GM18861 (cell line): ENCODE results near the gene ZNF230.

Experiments used
- ATAC-seq: cut with Tn5 transposase; IDR thresholded peaks from one replicate; pipeline ENCODE4 v1.9.1; 2021; ENCODE audit not compliant: unreplicated experiment

The ZNF230 gene

DNA sequence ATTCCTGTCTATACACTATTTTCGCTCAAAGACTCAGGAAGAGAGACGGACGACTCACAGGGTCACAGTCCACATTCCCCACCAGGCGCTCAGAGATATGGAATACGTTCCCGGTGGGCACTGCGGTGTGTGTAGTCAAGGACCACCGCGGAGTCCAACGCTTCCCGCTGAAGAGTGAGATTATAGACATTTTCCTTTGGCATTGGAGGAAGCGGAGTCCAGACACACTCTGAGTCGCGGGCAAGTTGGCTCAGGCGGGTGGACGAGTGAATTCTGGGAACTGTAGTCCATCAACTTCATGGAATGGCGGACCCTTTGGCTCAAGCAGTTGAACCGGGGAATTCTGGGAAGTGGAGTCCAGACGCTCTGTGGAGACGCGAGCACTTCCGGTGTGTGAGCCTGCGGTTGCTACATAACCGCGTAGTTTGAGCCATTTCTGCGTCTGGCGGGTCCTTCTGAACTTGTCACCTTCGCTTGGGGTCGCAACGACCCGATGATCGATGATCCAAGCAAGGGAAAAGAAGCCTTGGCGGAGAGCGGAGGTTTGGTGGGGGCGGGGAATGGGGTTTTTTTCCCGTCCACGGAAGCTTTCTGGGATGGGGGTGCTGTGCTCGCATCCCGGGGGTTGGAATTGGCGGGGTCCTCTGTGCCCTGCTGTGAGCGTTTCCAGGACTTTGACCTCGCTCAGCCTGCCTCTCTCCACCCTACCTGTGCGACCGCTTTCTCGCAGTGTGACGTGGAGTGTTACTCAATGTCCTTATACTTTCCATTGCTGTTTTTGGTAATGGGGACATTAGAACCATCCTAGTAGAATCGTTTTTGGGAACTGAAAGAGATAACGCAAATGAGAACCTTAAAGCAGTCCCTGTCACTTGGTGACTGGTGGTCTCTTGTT lies at the start of gene ZNF230:
TSS of gene ZNF230 (plus strand) at position 392 of the 895 bp plus-strand sequence. CDS start 4,122 bp downstream, outside the sequence.
- ATAC-seq: peak; percentile 83

- ATAC-seq: no peak
Measured at GRCh38 chr19:43956827-43957226, 45.9 kb upstream of the ZNF230 start.

- ATAC-seq: no peak
Measured at GRCh38 chr19:43957891-43958290, 44.9 kb upstream of the ZNF230 start.

- no peak for ATAC-seq
Measured at GRCh38 chr19:43960411-43960810, 42.3 kb upstream of the ZNF230 start.

GRCh38 chr19:43966079-43966694 lies 36.6 kb upstream of the ZNF230 start:
- ATAC-seq: no peak

GRCh38 chr19:43976732-43977131 lies 26.0 kb upstream of the ZNF230 start:
- no peak for ATAC-seq

DNA sequence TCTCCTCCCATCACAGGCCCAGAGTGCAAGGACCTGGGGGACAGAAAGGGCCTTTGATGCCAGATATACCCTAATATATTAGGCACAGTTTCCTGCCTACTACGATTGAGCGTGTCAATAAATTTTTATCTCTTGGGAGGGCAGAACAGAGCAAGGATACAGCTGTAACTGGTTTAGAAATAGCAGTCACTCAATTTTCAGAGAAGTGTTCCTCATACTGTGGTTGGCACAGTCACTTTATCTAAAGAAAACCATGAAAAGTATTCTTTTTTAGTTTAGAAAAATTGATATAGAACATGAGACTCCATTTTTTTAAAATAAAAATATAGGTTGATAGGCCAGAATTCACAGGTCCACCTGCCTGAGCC lies 19.2 kb upstream of the ZNF230 start:
- ATAC-seq: peak; percentile 25

GRCh38 chr19:43983912-43984686 lies 18.7 kb upstream of the ZNF230 start, which contains the start of gene ZNF155:
ZNF155 (plus strand) TSS chr19:43984188; CDS start chr19:43988544, 4,356 bp downstream.
- peak; percentile 58 for ATAC-seq

DNA sequence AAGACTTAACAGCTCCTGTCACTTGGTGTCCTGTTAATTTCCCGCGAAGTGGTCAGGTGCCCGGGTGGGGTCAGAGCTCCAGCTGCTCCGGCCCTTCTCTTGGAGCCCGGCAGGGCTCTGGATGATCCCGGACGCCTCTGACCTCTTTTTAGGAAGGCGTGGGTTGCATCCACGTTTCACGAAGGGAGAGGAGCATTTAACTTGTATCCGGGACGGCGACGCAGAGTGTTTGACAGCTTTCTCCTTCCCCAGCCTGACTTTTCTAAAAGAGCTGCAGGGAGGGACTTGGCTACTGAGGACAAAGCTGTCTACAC lies 18.1 kb upstream of the ZNF230 start:
- ATAC-seq: no peak

GRCh38 chr19:43997631-43998290 lies 5.0 kb upstream of the ZNF230 start:
- no peak for ATAC-seq

DNA sequence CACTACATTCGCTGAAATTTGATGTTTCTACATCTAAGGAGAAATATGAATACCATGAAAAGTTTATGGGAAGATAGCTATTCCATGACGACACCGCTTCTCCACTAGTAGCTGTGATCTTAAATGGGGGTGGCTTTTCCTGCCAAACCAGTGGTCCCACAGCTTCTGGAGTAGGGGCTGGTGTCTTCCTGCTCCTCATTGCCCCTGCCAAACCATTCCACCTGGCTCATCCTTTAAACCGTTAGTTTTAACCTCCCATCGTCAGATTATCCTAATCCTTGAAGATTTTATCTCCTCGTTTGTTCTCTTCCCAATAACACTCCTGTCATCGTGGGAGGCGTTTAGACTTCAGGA lies 568 bp upstream of the ZNF230 start:
- no peak for ATAC-seq

DNA sequence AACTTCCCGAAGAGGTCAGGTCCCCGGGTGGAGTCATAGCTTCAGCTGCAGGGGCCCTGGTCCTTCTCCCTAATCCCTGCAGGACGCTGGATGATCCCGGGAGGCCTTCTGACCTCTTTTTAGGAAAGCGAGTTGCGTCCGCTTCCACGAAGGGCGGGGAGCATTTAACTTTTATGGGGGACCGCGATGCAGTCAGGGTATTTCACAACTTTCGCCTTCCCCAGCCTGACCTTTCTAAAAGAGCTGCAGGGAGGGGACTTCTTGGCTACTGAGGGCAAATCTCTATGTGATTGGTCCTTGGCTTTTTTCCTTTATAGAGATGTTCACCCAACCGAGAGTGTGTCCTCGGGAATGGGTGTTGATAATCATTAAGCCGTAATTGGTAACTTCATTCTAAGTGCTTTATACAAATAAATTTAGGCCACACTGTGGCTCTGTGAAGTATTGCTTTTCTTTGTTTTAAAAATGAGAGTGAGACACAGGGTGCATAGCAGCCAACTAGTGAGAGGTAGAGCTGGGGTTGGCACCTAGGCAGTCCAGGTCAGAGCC lies 778 bp downstream of the ZNF230 start:
- ATAC-seq: peak; percentile 41

GRCh38 chr19:44005973-44006372 lies 3.2 kb downstream of the ZNF230 start:
- no peak for ATAC-seq

DNA sequence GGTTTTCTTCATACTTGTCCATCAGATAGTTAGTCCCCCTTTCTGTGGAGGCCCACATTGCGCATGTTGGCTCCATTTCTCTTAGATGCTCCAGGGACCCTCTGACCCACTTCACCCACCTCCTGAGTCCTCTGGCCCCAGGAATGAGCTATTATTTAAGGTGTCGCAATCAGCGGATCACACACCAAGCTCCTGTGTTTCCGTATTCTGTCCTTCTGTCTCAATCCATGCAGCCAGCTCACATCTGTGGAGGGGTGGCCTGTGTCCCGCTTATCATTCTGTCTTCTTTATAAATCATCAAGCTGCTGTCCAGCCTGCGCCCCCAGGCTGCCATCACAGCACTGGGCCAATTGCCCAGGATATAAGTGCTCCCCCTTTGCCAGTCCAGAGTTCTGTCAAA lies 4.7 kb downstream of the ZNF230 start:
- ATAC-seq: no peak

DNA sequence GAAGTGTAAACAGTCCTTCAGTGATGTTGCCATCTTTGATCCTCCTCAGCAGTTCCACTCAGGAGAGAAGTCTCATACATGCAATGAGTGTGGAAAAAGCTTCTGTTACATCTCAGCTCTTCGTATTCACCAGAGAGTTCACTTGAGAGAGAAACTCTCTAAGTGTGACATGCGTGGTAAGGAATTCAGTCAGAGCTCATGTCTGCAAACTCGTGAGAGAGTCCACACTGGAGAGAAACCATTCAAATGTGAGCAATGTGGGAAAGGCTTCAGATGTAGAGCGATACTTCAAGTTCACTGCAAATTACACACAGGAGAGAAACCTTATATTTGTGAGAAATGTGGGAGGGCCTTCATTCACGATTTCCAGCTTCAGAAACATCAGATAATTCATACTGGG lies 7.7 kb downstream of the ZNF230 start:
- ATAC-seq: no peak

GRCh38 chr19:44019498-44019897 lies 16.7 kb downstream of the ZNF230 start:
- no peak for ATAC-seq

- ATAC-seq: no peak
Measured at GRCh38 chr19:44021221-44021620, 18.5 kb downstream of the ZNF230 start.

- no peak for ATAC-seq
Measured at GRCh38 chr19:44024900-44025216, 22.1 kb downstream of the ZNF230 start.

GRCh38 chr19:44025217-44025936 lies 22.6 kb downstream of the ZNF230 start, which contains the start of gene ZNF222:
ZNF222 (plus strand) TSS chr19:44025379; CDS start chr19:44025437, 58 bp downstream.
- peak; percentile 84 for ATAC-seq

GRCh38 chr19:44026622-44027021 lies 23.9 kb downstream of the ZNF230 start:
- ATAC-seq: no peak
